HG03095 (cell line): ENCODE results near the gene GRB2.
"Not testable (repeated sequence)": the region's sequence is repeated elsewhere in the genome, so short reads cannot be mapped to it uniquely, and the experiment has no call there.

Experiments
- ATAC-seq: cut with Tn5 transposase; IDR thresholded peaks from one replicate; pipeline ENCODE4 v1.9.1; 2021; ENCODE audit warnings: moderate library complexity; ENCODE audit not compliant: unreplicated experiment

Gene GRB2

DNA sequence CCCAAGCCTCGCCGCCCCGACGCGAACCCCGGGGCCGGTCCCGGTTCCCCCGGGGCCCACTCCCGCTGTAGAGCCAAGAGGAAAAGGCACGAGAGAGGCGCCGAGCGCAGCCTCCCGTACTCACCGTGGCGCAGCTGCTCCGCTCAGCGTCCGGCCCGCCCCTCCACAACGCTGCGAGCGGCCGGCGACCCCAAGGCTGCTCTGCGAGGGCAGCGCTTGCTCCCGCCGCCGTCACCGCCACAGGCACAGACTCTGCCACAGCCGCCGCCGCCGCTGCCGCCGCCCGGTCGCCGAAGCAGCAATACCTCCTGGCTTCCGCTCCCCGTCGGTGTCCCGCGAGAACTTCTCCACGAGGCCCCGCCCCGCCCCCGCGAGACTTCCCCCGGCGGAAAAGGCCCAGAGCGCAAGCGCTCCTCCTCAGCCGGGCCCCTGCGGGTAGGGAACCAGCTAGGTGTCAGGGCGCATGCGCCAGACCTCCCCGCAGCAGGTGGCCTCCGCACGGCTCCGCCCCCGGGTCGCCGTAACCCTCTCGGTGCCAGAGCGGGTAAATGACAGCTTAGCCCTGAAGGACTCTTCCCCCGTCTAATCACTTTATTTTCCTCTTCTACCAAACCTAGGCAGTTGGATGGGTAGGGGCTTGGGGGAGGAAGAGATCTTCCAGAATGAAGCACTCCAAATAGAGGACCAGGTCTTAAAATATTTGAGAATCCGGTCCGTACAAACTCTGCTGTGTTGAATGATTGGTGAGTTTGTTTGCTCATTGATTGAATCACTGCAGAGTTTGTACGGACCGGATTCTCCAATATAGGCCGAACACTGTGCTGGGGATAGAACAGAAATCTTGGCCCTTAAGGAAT lies at the start of gene GRB2:
Gene GRB2, minus strand, starts transcription at position 314 of the 857 bp plus-strand sequence. CDS start 12,050 bp downstream, outside the sequence.
- ATAC-seq = peak; percentile 61

DNA sequence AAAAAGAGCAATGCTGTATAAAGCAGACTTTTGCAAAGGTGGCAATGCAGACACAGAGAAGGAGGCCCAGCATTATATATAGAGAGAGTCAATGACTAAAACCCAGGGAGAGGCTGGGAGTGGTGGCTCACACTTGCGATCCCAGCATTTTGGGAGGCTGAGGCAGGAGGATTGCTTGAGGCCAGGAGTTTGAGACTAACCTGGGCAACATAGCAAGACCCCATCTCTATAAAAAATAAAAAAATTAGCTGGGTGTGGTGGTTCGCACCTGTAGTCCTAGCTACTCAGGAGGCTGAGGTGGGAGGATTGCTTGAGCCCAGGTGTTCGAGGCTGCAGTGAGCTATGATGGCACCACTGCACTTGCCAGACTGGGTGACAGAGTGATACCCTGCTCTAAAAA lies 49.2 kb upstream of the GRB2 start:
- ATAC-seq = not testable (repeated sequence)

DNA sequence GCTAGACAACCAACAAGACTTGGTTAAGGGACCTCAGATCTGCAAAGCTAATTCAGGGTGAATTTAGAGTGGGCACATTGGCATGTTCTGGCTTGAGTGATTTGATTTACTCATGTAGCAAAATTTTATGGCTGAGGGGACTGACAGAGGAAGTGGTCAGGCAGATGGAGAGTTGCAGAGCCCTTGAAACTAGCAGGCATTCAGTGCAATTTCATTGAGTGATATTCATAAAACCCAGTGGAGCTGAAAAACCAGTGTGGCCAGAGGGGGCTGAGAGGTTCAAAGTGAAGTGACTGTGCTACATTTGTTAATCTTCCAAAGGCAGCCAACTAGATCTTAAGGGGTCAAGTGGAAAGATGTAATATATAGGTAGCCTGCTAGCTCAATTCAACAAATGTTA lies 48.7 kb upstream of the GRB2 start:
- no peak for ATAC-seq

GRCh38 chr17:75450270-75450669 lies 44.8 kb upstream of the GRB2 start:
- ATAC-seq = no peak

- ATAC-seq = no peak
Observed at GRCh38 chr17:75447951-75448856, 42.7 kb upstream of the GRB2 start.

GRCh38 chr17:75445896-75446295 lies 40.4 kb upstream of the GRB2 start:
- ATAC-seq = not testable (repeated sequence)

GRCh38 chr17:75445296-75445695 lies 39.8 kb upstream of the GRB2 start:
- no peak for ATAC-seq

- no peak for ATAC-seq
Observed at GRCh38 chr17:75442168-75443103, 37.0 kb upstream of the GRB2 start.

DNA sequence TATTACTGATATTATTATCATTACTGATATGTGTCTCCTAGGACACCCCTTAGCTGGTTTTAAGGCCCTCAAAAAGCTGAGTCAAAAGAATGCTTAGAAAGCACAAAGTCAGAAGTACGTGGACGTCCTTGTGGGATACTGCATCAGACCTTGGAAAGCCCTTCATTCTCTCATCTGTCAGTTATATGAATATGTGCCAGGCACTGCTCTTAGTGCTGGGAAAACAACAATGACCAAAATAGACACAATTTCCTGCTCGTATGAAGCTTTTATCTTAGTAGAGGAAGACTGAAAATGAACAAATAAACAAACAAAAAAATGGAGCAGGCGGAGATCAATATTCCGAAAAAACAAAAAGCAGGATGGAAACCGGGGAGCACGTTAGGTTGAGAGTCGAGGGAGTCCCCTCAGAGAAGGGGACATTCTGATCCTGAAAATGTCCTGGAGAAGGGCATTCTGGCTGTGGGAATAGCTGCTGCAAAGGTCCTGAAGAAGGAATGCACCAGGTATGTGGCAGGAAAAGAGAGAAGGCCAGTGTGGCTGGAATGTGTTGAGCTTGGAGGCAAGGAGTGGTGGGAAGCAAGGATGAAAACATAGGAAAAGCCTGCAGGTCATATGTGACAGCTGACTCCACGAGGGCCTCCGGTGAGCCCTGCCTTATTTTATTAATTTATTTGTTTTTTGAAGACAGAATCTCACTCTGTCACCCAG lies 35.4 kb upstream of the GRB2 start:
- ATAC-seq = no peak

DNA sequence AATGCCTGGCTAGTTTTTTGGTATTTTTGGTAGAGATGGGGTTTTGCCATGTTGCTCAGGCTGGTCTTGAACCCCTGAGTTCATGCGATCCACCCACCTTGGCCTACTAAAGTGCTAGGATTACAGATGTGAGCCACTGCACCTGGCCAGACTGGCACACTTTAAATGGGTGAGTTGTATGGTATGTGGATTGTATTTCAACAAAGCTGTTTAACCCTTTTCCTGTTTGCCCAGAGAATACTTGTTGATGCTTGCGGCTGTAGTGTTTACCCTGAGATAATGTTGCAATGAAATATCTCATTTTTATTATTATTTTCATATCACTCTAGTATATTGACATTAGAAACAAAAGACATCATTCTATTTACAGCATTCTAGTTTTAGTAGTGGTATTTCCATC lies 33.8 kb upstream of the GRB2 start:
- no peak for ATAC-seq

- ATAC-seq = not testable (repeated sequence)
Observed at GRCh38 chr17:75437404-75437803, 31.9 kb upstream of the GRB2 start.

DNA sequence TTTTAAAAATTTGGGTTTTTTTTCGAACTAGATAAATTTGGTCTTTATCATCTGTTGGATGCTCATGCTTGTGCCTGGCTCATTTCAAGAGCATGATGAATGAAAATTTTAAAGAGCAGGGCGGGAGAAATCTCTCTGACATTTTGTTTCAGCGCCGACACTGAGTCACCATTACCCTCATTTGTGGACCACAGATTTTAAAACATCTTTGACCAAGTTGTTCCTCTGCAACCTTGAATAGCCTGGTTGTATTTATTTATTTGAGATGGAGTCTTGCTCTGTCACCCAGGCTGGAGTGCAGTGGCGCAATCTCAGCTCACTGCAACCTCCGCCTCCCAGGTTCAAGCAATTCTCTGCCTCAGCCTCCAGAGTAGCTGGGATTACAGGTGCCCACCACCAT lies 29.0 kb upstream of the GRB2 start:
- not testable (repeated sequence) for ATAC-seq

- ATAC-seq = no peak
Observed at GRCh38 chr17:75433218-75433783, 27.8 kb upstream of the GRB2 start.

DNA sequence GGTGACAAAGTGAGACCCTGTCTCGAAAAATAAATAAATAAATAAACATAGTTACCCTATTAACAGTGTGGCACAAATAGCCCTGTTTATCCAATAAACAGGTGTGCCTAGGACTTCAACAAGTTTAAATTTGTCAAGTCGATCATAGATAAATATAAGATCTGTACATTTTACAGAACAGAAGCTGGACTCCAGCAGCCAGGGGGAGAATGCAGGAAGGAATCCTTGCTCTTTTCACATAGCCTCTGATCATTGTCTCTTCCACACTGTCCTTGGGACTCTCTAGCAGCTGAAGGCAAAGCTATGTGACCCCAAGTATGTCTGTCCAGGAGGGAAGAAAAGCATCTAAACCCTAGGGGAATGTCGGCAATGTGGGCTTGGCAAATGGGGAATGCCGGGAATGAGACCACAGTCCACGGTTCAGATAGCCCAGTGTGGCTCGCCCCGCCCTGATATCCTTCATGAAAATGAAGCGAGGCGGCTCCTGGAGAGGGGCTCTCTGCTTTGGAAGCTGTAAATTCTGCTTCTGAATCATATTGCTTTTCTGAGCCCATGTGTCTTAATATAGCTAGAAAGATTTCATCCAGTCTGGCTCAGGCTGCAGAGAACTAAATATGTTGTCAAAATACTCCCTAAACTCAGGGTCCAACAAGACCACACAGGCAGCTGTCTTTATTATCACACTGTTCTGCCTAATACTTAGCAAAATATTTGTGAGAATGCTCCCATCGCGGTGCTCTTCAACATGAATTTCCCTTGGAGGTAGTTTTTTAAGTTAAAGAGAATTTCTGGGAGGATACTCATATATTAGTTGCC lies 24.9 kb upstream of the GRB2 start:
- ATAC-seq = no peak

GRCh38 chr17:75428543-75429469 lies 23.3 kb upstream of the GRB2 start:
- ATAC-seq = no peak

- ATAC-seq = no peak
Observed at GRCh38 chr17:75418531-75418930, 13.1 kb upstream of the GRB2 start.

DNA sequence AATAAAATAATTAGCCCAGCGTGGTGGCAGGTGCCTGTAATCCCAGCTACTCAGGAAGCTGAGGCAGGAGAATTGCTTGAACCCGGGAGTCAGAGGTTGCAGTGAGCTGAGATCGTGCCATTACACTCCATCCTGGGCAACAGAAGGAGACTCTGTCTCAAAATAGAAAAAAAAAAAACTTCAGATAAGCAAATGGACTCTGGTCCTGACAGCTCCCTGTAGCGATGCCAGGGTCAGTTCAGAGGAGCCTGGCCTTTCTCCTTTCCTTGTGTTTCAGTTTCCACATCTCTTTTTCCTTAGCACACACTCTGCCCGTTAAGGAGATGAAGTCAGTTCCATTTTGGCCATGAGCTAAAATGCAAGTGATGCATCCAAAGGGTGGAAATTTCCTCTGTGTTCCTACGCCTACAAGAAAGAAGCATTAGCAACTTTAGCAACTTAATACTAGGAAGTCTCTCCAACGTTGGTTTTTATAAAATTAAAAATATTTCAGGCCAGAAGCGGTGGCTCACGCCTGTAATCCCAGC lies 11.6 kb upstream of the GRB2 start:
- no peak for ATAC-seq

- no peak for ATAC-seq
Observed at GRCh38 chr17:75416006-75416405, 10.5 kb upstream of the GRB2 start.
